GM20431 (cell line): ENCODE results near the gene MRGPRG.
"Not testable (repeated sequence)": the region's sequence is repeated elsewhere in the genome, so short reads cannot be mapped to it uniquely, and the experiment has no call there.

Source experiments
- in situ Hi-C: fragments of 300-500 bp; cut with MseI, MboI; formaldehyde crosslinking; loops from one replicate; pipeline ENCODE4 v1.15.0; 2020; ENCODE audit warnings: low sequenced_read_pairs; ENCODE audit not compliant: unreplicated experiment

Gene MRGPRG

GRCh38 chr11:3181725-3182461 lies 36.7 kb downstream of the MRGPRG start:
- in situ Hi-C loops, result no loop called here

- in situ Hi-C loops, result no loop called here
Measured at GRCh38 chr11:3180869-3181268, 37.7 kb downstream of the MRGPRG start.

- in situ Hi-C loops, result no loop called here
Measured at GRCh38 chr11:3178349-3178748, 40.3 kb downstream of the MRGPRG start.

GRCh38 chr11:3177931-3178330 lies 40.7 kb downstream of the MRGPRG start:
- in situ Hi-C loops, result no loop called here

GRCh38 chr11:3176487-3176886 lies 42.1 kb downstream of the MRGPRG start:
- in situ Hi-C loops, result no loop called here

- in situ Hi-C loops, result no loop called here
Measured at GRCh38 chr11:3175194-3175593, 43.4 kb downstream of the MRGPRG start.

GRCh38 chr11:3174387-3174786 lies 44.2 kb downstream of the MRGPRG start:
- in situ Hi-C loops, result no loop called here

- in situ Hi-C loops, result no loop called here
Measured at GRCh38 chr11:3173795-3174194, 44.8 kb downstream of the MRGPRG start.

GRCh38 chr11:3171931-3172560 lies 46.6 kb downstream of the MRGPRG start:
- in situ Hi-C loops, result no loop called here

- in situ Hi-C loops, result no loop called here
Measured at GRCh38 chr11:3170756-3171650, 47.6 kb downstream of the MRGPRG start.

GRCh38 chr11:3170044-3170755 lies 48.4 kb downstream of the MRGPRG start:
- in situ Hi-C loops, result no loop called here

GRCh38 chr11:3169255-3170043 lies 49.2 kb downstream of the MRGPRG start:
- in situ Hi-C loops, result no loop called here

GRCh38 chr11:3168742-3169254 lies 49.8 kb downstream of the MRGPRG start:
- in situ Hi-C loops, result not testable (repeated sequence)
